ENCODE measurements around the gene APBA2. TPM values are rescaled to one million over a fixed set of nuclear protein-coding genes. Genes with fewer than 3 reads are reported as not detected.

The APBA2 gene
- total and polyA plus RNA-seq, 2 of the 4 experiments (the other 2 are of a cell fraction): 21.7 to 33.0 TPM

DNA sequence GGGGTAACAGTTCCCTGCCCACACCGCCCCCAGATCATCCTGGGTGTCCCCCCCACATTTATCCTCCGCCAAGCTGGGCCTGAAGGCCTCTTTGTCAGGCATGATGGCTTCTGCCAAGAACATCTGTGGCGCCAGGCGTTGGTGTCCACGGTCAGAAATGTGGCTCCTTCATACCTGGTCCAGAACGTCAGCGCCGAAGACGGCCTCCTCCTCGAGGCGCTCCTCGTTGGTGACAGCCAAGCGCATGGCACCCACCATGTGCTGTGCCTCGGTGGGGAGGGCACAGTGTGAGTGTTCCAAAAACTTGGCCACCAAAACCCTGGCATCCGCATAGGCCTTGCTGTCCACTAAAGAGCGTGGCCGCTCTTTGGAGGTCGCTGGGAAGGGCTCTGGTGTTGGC, 237.4 kb downstream of the APBA2 start:
- ATAC-seq (ENCODE audit: low read depth) (no peak), DNase-seq (no peak)
- Histone ChIP-seq H3K79me1 (ENCODE audit: low read depth in 1 of 2, low read length in 2 of 2) (no peaks in the 10 kb centered on the region), H2BK15ac (ENCODE audit: low read depth, low read length) (no peak overlapping the region), H3K18ac (ENCODE audit: low read depth, low read length) (no peak overlapping the region), H4K20me1 (ENCODE audit: insufficient read depth, low read length) (no peaks in the 10 kb centered on the region), H4K8ac (ENCODE audit: low read depth in 2 of 2, low read length in 2 of 2) (no peak overlapping the region), H3K4me1 (ENCODE audit: control insufficient read depth, insufficient read depth, low read length) (no peaks in the 10 kb centered on the region), H3K4ac (ENCODE audit: low read depth, low read length) (no peak overlapping the region), H3K9me1 (ENCODE audit: insufficient read depth, low read length) (no peaks in the 10 kb centered on the region), H3K27me3 (ENCODE audit: control insufficient read depth, insufficient read depth, low read length) (peaks cover 16% of the 10 kb centered on the region), H4K91ac (ENCODE audit: insufficient read depth, low read depth, low read length) (no peak overlapping the region), H2AK5ac (ENCODE audit: low read depth, low read length) (no peak overlapping the region), H3K36me3 (ENCODE audit: control insufficient read depth, insufficient read depth, low read length) (no peaks in the 10 kb centered on the region), H3K14ac (replicated peaks; ENCODE audit: low read depth, low read length) (no peak overlapping the region), H2AK9ac (replicated peaks; ENCODE audit: low read depth, low read length, poor library complexity) (no peak overlapping the region), H2BK5ac (ENCODE audit: low read depth, low read length, poor library complexity, severe bottlenecking) (no peak overlapping the region), H3K4me2 (ENCODE audit: low read depth, low read length) (no peak overlapping the region), H3K4me3 (ENCODE audit: insufficient read depth, low read depth, low read length) (no peak overlapping the region), H3K56ac (ENCODE audit: extremely low read depth, insufficient read depth, low read length) (no peak overlapping the region), H3K23ac (ENCODE audit: low read depth, low read length) (no peak overlapping the region), H4K5ac (ENCODE audit: low read depth, low read length) (no peak overlapping the region), H2BK20ac (ENCODE audit: low read depth, low read length) (no peak overlapping the region), H3K9me3 (ENCODE audit: control insufficient read depth, insufficient read depth, low read length) (no peaks in the 10 kb centered on the region), H2AFZ (replicated peaks; ENCODE audit: low read length, poor library complexity) (no peak overlapping the region), H2BK120ac (ENCODE audit: low read depth, low read length) (no peak overlapping the region), H3K27ac (ENCODE audit: insufficient read depth, low read length) (no peak overlapping the region), H3K9ac (ENCODE audit: low read depth, low read length) (no peak overlapping the region)
- in situ Hi-C loops (cut with MboI; ENCODE audit: low sequenced_read_pairs): no loop called here
- WGBS, 2 experiments (ENCODE audit: extremely low coverage in 2 of 2, insufficient read length in 1 of 2): 90% methylated on average over 8 of the region's 18 CpGs; no CpG with 5 or more reads in 1 of the 2 experiments
- TF ChIP-seq BHLHE40 (IDR thresholded peaks at IDR 0.05; ENCODE audit: low read depth, low read length) (no peak), MAFK (IDR thresholded peaks at IDR 0.05; ENCODE audit: low read depth, low read length) (no peak), CEBPB (IDR thresholded peaks at IDR 0.05; ENCODE audit: low read depth, low read length) (no peak), RAD21 (IDR thresholded peaks at IDR 0.05; ENCODE audit: low read length) (no peak), CHD1 (IDR thresholded peaks at IDR 0.05; ENCODE audit: low read depth, low read length) (no peak), SMC3 (IDR thresholded peaks at IDR 0.05; ENCODE audit: low read depth, low read length) (no peak), FOS (IDR thresholded peaks at IDR 0.05; ENCODE audit: low read depth, low read length) (no peak), RCOR1 (IDR thresholded peaks at IDR 0.05; ENCODE audit: insufficient replicate concordance, low read length) (no peak)
- ChIA-PET CTCF (no interaction called here), POLR2A (ENCODE audit: unreplicated experiment) (no interaction called here)
- intact Hi-C loops (cut with micrococcal nuclease): no loop called here
- dilution Hi-C loops (cut with HindIII; ENCODE audit: low sequenced_read_pairs, unreplicated experiment): no loop called here
- no TSS peak for BruUV-seq (replicated peaks)
